Activated CD8-positive, alpha-beta T cell treated with anti-CD3 and anti-CD28 coated beads for 36 hours (primary cell): ENCODE results near the gene SLC30A7. TPM values are rescaled to one million over a fixed set of nuclear protein-coding genes. Genes with fewer than 3 reads are reported as not detected.
A peak's percentile ranks its signal among the peaks of the same experiment; 100 is the strongest.

ENCODE experiments used
- ATAC-seq: fragments of 200-7000 bp; cut with Tn5 transposase; one replicate; pipeline ENCODE4 v1.10.0; 2021; ENCODE audit warnings: mild to moderate bottlenecking, moderate library complexity
- CTCF ChIA-PET: fragments of 350-600 bp; sonication (Branson Sonifier 250); formaldehyde crosslinking; loops from one replicate; lab custom pipeline; 2021; ENCODE audit warnings: antibody characterized with exemption; lab: Charles Lee
- POLR2A ChIA-PET: fragments of 350-600 bp; sonication (Branson Sonifier 250); formaldehyde crosslinking; loops from one replicate; lab custom pipeline; 2021; ENCODE audit warnings: antibody characterized with exemption; lab: Charles Lee
- DNase-seq: peaks from one replicate; pipeline ENCODE4 v3.0.0-alpha.2; 2020
- H3K27ac Mint-ChIP-seq: one replicate; pipeline ENCODE4 v1.8.0; 2021; ENCODE audit warnings: mild to moderate bottlenecking, mixed read lengths
- H3K27me3 Mint-ChIP-seq: one replicate; pipeline ENCODE4 v1.8.0; 2021; ENCODE audit warnings: mixed read lengths
- H3K36me3 Mint-ChIP-seq: one replicate; pipeline ENCODE4 v1.8.0; 2021; ENCODE audit warnings: low read depth, mixed read lengths
- H3K4me1 Mint-ChIP-seq: one replicate; pipeline ENCODE4 v1.8.0; 2021; ENCODE audit warnings: low read depth, mixed read lengths
- H3K4me3 Mint-ChIP-seq: one replicate; pipeline ENCODE4 v1.8.0; 2021; ENCODE audit warnings: mild to moderate bottlenecking, moderate library complexity, mixed read lengths
- H3K9me3 Mint-ChIP-seq: one replicate; pipeline ENCODE4 v1.8.0; 2021; ENCODE audit warnings: mixed read lengths
- intact Hi-C: fragments of 100-400 bp; cut with micrococcal nuclease; formaldehyde crosslinking; loops from one replicate; pipeline ENCODE4 v1.10.0; 2022
- total RNA-seq, 2 experiments: library from RNA; stranded (reverse); gene quantifications; one replicate each; pipeline ENCODE4 v1.2.3, GENCODE V29; 2021
- TF ChIP-seq, protein P1 (sequence below): fragments of 200-600 bp; IDR thresholded peaks from one replicate; pipeline ENCODE4 v1.8.0; 2022; ENCODE audit warnings: antibody characterized with exemption, mild to moderate bottlenecking

The SLC30A7 gene
- total RNA-seq, 2 experiments from 2014 or later, result 32.0 to 36.1 TPM

DNA sequence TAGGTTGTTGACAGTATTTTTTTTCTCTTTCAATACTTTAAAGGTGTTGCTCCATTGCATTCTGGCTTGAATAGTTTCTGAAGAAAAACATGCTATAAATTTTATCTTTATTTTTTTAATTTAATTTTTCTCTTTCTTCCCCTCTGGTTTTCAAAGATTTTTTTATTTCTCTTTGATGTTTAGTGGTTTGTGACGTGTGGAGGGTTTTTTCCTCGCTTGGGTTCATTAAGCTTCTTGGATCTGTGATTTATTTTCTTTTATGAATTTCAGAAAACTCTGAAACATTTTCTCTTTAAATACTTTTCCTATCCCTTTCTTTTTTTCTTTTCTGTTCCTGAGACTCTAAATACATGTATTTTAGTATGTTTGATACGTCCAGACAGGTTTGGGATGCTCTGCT, 9.3 kb downstream of the SLC30A7 start:
- peaks cover 60% of the 10 kb centered on the region for H3K36me3 Mint-ChIP-seq
- peak overlapping the region; percentile 44 for H3K27ac Mint-ChIP-seq
- H3K4me3 Mint-ChIP-seq, result no peak overlapping the region
- no peaks in the 10 kb centered on the region for H3K27me3 Mint-ChIP-seq
- intact Hi-C loops, result no loop called here
- ChIA-PET CTCF (interaction anchor here (1.3 kb wide), 1 partner anchor 383 kb away, joined by 3 read pairs; no protein-coding TSS in a partner anchor), POLR2A (interaction anchor here (1.0 kb wide), 1 partner anchor 9 kb away, joined by 3 read pairs; the partner anchor contains the start of gene SLC30A7)
- peaks cover 60% of the 10 kb centered on the region for H3K4me1 Mint-ChIP-seq
- DNase-seq (no peak), ATAC-seq (no peak)
- TF ChIP-seq, protein P1, sequence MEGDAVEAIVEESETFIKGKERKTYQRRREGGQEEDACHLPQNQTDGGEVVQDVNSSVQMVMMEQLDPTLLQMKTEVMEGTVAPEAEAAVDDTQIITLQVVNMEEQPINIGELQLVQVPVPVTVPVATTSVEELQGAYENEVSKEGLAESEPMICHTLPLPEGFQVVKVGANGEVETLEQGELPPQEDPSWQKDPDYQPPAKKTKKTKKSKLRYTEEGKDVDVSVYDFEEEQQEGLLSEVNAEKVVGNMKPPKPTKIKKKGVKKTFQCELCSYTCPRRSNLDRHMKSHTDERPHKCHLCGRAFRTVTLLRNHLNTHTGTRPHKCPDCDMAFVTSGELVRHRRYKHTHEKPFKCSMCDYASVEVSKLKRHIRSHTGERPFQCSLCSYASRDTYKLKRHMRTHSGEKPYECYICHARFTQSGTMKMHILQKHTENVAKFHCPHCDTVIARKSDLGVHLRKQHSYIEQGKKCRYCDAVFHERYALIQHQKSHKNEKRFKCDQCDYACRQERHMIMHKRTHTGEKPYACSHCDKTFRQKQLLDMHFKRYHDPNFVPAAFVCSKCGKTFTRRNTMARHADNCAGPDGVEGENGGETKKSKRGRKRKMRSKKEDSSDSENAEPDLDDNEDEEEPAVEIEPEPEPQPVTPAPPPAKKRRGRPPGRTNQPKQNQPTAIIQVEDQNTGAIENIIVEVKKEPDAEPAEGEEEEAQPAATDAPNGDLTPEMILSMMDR, result no peak
- peaks cover 3% of the 10 kb centered on the region for H3K9me3 Mint-ChIP-seq

DNA sequence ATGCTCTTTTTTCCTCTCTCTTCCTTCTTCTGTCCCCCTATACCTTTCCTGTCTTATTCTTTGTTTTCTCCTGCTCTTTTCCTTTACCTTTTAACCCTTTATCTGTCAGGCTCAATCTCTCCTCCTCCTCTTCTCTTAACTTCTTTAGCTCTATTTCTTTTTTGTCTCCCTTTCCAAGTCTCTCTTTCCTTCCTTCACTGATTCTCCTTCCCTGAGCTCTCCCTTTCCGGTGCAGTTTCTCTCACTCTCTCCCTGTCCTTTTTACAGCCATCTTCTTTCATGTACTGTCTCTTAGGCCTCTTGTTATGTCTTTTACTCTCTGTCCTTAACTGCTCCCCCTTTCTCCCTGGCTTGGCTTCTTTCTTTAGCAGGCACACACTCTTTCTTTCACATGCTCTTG, 12.0 kb downstream of the SLC30A7 start:
- TF ChIP-seq, protein P1, result no peak
- intact Hi-C loops, result no loop called here
- ChIA-PET POLR2A (interaction anchor here (1.8 kb wide), 1 partner anchor 11 kb away, joined by 7 read pairs; no protein-coding TSS in a partner anchor), CTCF (interaction anchor here (1.0 to 3.0 kb wide), 7 partner anchors 13 to 402 kb away, joined by 3 to 16 read pairs (median 4); partner anchors contain the start of gene EXTL2)
- ATAC-seq (no peak), DNase-seq (no peak)
- Mint-ChIP-seq H3K9me3 (peaks cover 3% of the 10 kb centered on the region), H3K4me1 (peaks cover 48% of the 10 kb centered on the region), H3K27ac (no peak overlapping the region), H3K36me3 (peaks cover 62% of the 10 kb centered on the region), H3K27me3 (no peaks in the 10 kb centered on the region), H3K4me3 (no peak overlapping the region)

DNA sequence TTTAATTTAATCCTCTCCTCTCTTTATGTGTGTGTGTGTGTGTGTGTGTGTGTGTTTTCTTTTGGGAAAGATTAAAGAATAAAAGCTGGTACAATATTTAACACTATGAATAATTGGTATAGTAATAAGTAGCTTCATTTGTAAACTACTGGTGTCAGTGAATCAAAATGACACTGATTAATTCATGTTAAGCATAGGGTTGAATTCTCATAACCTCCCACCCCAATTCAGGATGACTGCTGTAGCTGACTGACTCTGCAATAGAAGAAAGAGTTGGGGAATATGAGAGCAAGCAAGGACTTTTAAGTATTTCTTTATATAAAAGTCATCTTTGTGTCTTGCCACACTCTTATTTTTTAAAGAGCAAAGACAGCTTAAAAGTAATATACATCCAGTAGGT, 13.1 kb downstream of the SLC30A7 start:
- no peak for DNase-seq
- Mint-ChIP-seq H3K27me3 (no peaks in the 10 kb centered on the region), H3K27ac (no peak overlapping the region), H3K9me3 (peaks cover 3% of the 10 kb centered on the region), H3K4me3 (no peak overlapping the region), H3K36me3 (peaks cover 67% of the 10 kb centered on the region), H3K4me1 (peaks cover 45% of the 10 kb centered on the region)
- intact Hi-C loops, result no loop called here
- peak; percentile 49 for ATAC-seq
- POLR2A ChIA-PET, result interaction anchor here (0.6 to 1.8 kb wide), 3 partner anchors 12 to 638 kb away, joined by 3 to 7 read pairs (median 3); no protein-coding TSS in a partner anchor
- CTCF ChIA-PET, result interaction anchor here (0.7 to 3.0 kb wide), 8 partner anchors 13 to 449 kb away, joined by 3 to 16 read pairs (median 4); partner anchors contain the start of gene EXTL2
- TF ChIP-seq, protein P1, result no peak

DNA sequence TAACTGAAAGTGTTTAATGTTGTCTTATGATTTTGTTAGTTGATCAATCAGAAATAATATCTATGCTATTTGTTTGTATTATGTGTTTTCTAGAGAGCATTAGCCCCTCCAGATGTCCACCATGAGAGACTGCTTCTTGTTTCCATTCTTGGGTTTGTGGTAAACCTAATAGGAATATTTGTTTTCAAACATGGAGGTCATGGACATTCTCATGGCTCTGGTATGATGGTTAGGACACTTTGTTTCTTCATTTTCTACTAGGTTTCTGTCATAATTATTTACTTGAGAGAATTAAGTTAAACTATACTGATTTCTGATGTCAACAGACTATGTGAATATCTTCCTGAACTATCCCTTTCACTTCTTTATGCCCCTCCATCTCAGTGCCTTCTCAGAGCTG, 16.1 kb downstream of the SLC30A7 start:
- ATAC-seq (no peak), DNase-seq (no peak)
- Mint-ChIP-seq H3K9me3 (no peaks in the 10 kb centered on the region), H3K36me3 (peaks cover 61% of the 10 kb centered on the region), H3K27me3 (no peaks in the 10 kb centered on the region), H3K4me3 (no peak overlapping the region), H3K4me1 (peaks cover 39% of the 10 kb centered on the region), H3K27ac (no peak overlapping the region)
- TF ChIP-seq, protein P1, result no peak
- POLR2A ChIA-PET, result interaction anchor here (1.1 kb wide), 1 partner anchor 26 kb away, joined by 3 read pairs; no protein-coding TSS in a partner anchor
- intact Hi-C loops, result no loop called here
- CTCF ChIA-PET, result no interaction called here

DNA sequence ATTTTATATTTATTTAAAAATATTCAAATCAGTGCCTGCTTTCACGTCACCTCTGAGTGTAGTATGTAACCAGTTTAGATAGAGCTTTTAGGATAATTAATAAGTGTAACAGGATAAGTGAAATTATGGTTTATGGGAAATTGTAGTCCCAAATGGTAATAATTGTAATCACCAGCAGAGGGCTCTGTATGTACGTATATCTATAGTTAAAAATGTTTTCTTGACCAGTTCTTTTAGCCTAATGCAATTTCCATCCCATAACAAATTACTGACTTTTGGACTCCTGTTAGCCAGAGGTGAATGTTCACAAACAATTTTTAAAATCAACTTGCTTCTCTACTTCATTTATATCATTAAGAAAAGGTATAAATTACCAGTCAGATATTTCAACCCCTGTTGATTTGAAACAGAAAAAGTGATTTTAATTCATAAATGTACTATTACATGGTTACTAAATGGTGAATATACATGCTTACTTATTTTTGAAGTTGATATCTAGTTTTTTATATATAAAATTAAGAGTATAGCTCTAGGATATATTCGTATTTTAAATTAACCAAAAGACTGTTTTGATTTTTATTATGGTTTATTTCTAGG, 25.3 kb downstream of the SLC30A7 start:
- H3K9me3 Mint-ChIP-seq, result peaks cover 9% of the 10 kb centered on the region
- H3K27ac Mint-ChIP-seq, result peak overlapping the region; percentile 64
- ATAC-seq (no peak), DNase-seq (no peak)
- H3K36me3 Mint-ChIP-seq, result peaks cover 28% of the 10 kb centered on the region
- H3K27me3 Mint-ChIP-seq, result no peaks in the 10 kb centered on the region
- H3K4me3 Mint-ChIP-seq, result no peak overlapping the region
- ChIA-PET CTCF (interaction anchor here (0.6 to 5.3 kb wide), 18 partner anchors 13 to 437 kb away, joined by 3 to 28 read pairs (median 4); no protein-coding TSS in a partner anchor), POLR2A (no interaction called here)
- peaks cover 53% of the 10 kb centered on the region for H3K4me1 Mint-ChIP-seq
- intact Hi-C loops, result loop anchor here (2.0 to 10.0 kb wide), 4 partner anchors 104 to 436 kb away; partner anchors contain the start of gene DPH5
- TF ChIP-seq, protein P1, result peak; percentile 93
